HEK293 (cell line): ENCODE measurements around the gene USP21.

ENCODE experiments used
- ELK4 ChIP-seq: IDR thresholded peaks from 2 replicates; pipeline ENCODE4 v1.6.1; 2011; ENCODE audit warnings: mild to moderate bottlenecking, low read depth, low read length, borderline replicate concordance
- GLIS1 ChIP-seq: fragments of 450-650 bp; formaldehyde crosslinking; IDR thresholded peaks from 2 replicates; pipeline ENCODE4 v1.5.1; 2016; ENCODE audit warnings: missing biosample characterization, missing genetic modification characterization
- KLF7 ChIP-seq: fragments of 450-650 bp; formaldehyde crosslinking; IDR thresholded peaks from 2 replicates; pipeline ENCODE4 v1.5.1; 2016; ENCODE audit warnings: missing biosample characterization, missing genetic modification characterization, borderline replicate concordance
- KLF9 ChIP-seq: fragments of 450-650 bp; formaldehyde crosslinking; IDR thresholded peaks from 2 replicates; pipeline ENCODE4 v1.5.1; 2016; ENCODE audit warnings: missing biosample characterization, missing genetic modification characterization, low read depth
- SCRT1 ChIP-seq: fragments of 450-650 bp; formaldehyde crosslinking; IDR thresholded peaks from 2 replicates; pipeline ENCODE4 v1.5.1; 2016; ENCODE audit warnings: missing biosample characterization, missing genetic modification characterization, borderline replicate concordance
- SP3 ChIP-seq: fragments of 450-650 bp; formaldehyde crosslinking; IDR thresholded peaks from 2 replicates; pipeline ENCODE4 v1.5.1; 2016; ENCODE audit warnings: missing biosample characterization, missing genetic modification characterization
- TCF7L2 ChIP-seq: IDR thresholded peaks from 2 replicates; pipeline ENCODE4 v1.6.1; 2011; ENCODE audit warnings: low read depth, mild to moderate bottlenecking, inconsistent platforms, low read length, moderate library complexity, borderline replicate concordance
- YY2 ChIP-seq: fragments of 450-650 bp; formaldehyde crosslinking; IDR thresholded peaks from 2 replicates; pipeline ENCODE4 v1.5.1; 2016; ENCODE audit warnings: missing biosample characterization, missing genetic modification characterization
- ZBTB17 ChIP-seq: fragments of 450-650 bp; formaldehyde crosslinking; IDR thresholded peaks from 2 replicates; pipeline ENCODE4 v1.5.1; 2016; ENCODE audit warnings: missing biosample characterization, missing genetic modification characterization
- ZFHX2 ChIP-seq: fragments of 450-650 bp; formaldehyde crosslinking; conservative IDR thresholded peaks from 2 replicates; pipeline ENCODE4 v1.5.1; 2016; ENCODE audit warnings: missing biosample characterization, missing genetic modification characterization
- ZIC2 ChIP-seq: fragments of 450-650 bp; formaldehyde crosslinking; IDR thresholded peaks from 2 replicates; pipeline ENCODE4 v1.5.1; 2016; ENCODE audit warnings: missing biosample characterization, missing genetic modification characterization
- ZNF10 ChIP-seq: fragments of 450-650 bp; formaldehyde crosslinking; IDR thresholded peaks from 2 replicates; pipeline ENCODE4 v1.5.1; 2017; ENCODE audit warnings: missing biosample characterization, missing genetic modification characterization
- ZNF132 ChIP-seq: fragments of 450-650 bp; formaldehyde crosslinking; IDR thresholded peaks from 2 replicates; pipeline ENCODE4 v1.5.1; 2017; ENCODE audit warnings: missing biosample characterization, missing genetic modification characterization, borderline replicate concordance
- ZNF146 ChIP-seq: fragments of 450-650 bp; formaldehyde crosslinking; IDR thresholded peaks from 2 replicates; pipeline ENCODE4 v1.5.1; 2016; ENCODE audit warnings: missing biosample characterization, missing genetic modification characterization
- ZNF16 ChIP-seq: fragments of 450-650 bp; formaldehyde crosslinking; IDR thresholded peaks from 2 replicates; pipeline ENCODE4 v1.5.1; 2016; ENCODE audit warnings: low read depth, missing biosample characterization, missing genetic modification characterization
- ZNF302 ChIP-seq: fragments of 450-650 bp; formaldehyde crosslinking; IDR thresholded peaks from 2 replicates; pipeline ENCODE4 v1.5.1; 2016; ENCODE audit warnings: missing biosample characterization, missing genetic modification characterization, low read depth
- ZNF324 ChIP-seq: fragments of 450-650 bp; formaldehyde crosslinking; IDR thresholded peaks from 2 replicates; pipeline ENCODE4 v1.5.1; 2016; ENCODE audit warnings: missing biosample characterization, missing genetic modification characterization
- ZNF354C ChIP-seq: fragments of 450-650 bp; formaldehyde crosslinking; IDR thresholded peaks from 2 replicates; pipeline ENCODE4 v1.5.1; 2016; ENCODE audit warnings: missing biosample characterization, missing genetic modification characterization, low read depth, borderline replicate concordance
- ZNF423 ChIP-seq: fragments of 450-650 bp; formaldehyde crosslinking; IDR thresholded peaks from 2 replicates; pipeline ENCODE4 v1.5.1; 2016; ENCODE audit warnings: missing biosample characterization, missing genetic modification characterization
- ZNF426 ChIP-seq: fragments of 450-650 bp; formaldehyde crosslinking; IDR thresholded peaks from 2 replicates; pipeline ENCODE4 v1.5.1; 2017; ENCODE audit warnings: missing biosample characterization, missing genetic modification characterization, mild to moderate bottlenecking, inconsistent platforms, moderate library complexity
- ZNF530 ChIP-seq: fragments of 450-650 bp; formaldehyde crosslinking; IDR thresholded peaks from 2 replicates; pipeline ENCODE4 v1.5.1; 2016; ENCODE audit warnings: low read depth, missing biosample characterization, missing genetic modification characterization
- ZNF624 ChIP-seq: fragments of 450-650 bp; formaldehyde crosslinking; IDR thresholded peaks from 2 replicates; pipeline ENCODE4 v1.5.1; 2017; ENCODE audit warnings: missing biosample characterization, missing genetic modification characterization
- ZNF654 ChIP-seq: fragments of 450-650 bp; formaldehyde crosslinking; IDR thresholded peaks from 2 replicates; pipeline ENCODE4 v1.5.1; 2016; ENCODE audit warnings: low read depth, missing biosample characterization, missing genetic modification characterization
- ZNF660 ChIP-seq: fragments of 450-650 bp; IDR thresholded peaks from 2 replicates; pipeline ENCODE4 v1.5.1; 2018; ENCODE audit warnings: missing biosample characterization, mild to moderate bottlenecking, missing genetic modification characterization
- ZNF677 ChIP-seq: fragments of 450-650 bp; IDR thresholded peaks from 2 replicates; pipeline ENCODE4 v1.5.0; 2018; ENCODE audit warnings: missing biosample characterization, mild to moderate bottlenecking, missing genetic modification characterization, moderate library complexity
- ZNF701 ChIP-seq: fragments of 450-650 bp; formaldehyde crosslinking; IDR thresholded peaks from 2 replicates; pipeline ENCODE4 v1.5.1; 2016; ENCODE audit warnings: missing biosample characterization, missing genetic modification characterization
- ZNF747 ChIP-seq: fragments of 450-650 bp; formaldehyde crosslinking; IDR thresholded peaks from 2 replicates; pipeline ENCODE4 v1.5.1; 2016; ENCODE audit warnings: missing biosample characterization, missing genetic modification characterization
- ZNF843 ChIP-seq: fragments of 450-650 bp; formaldehyde crosslinking; IDR thresholded peaks from 2 replicates; pipeline ENCODE4 v1.5.1; 2016; ENCODE audit warnings: missing biosample characterization, missing genetic modification characterization
- TF ChIP-seq, protein P1 (sequence below): fragments of 450-650 bp; formaldehyde crosslinking; IDR thresholded peaks from 2 replicates; pipeline ENCODE4 v1.5.1; 2016; ENCODE audit warnings: missing biosample characterization, missing genetic modification characterization
- TF ChIP-seq, protein P2 (sequence below): fragments of 450-650 bp; formaldehyde crosslinking; IDR thresholded peaks from 2 replicates; pipeline ENCODE4 v1.5.1; 2016; ENCODE audit warnings: missing biosample characterization, missing genetic modification characterization
- TF ChIP-seq, protein P3 (sequence below): fragments of 450-650 bp; formaldehyde crosslinking; IDR thresholded peaks from 2 replicates; pipeline ENCODE4 v1.5.1; 2016; ENCODE audit warnings: missing biosample characterization, missing genetic modification characterization

Gene USP21

DNA sequence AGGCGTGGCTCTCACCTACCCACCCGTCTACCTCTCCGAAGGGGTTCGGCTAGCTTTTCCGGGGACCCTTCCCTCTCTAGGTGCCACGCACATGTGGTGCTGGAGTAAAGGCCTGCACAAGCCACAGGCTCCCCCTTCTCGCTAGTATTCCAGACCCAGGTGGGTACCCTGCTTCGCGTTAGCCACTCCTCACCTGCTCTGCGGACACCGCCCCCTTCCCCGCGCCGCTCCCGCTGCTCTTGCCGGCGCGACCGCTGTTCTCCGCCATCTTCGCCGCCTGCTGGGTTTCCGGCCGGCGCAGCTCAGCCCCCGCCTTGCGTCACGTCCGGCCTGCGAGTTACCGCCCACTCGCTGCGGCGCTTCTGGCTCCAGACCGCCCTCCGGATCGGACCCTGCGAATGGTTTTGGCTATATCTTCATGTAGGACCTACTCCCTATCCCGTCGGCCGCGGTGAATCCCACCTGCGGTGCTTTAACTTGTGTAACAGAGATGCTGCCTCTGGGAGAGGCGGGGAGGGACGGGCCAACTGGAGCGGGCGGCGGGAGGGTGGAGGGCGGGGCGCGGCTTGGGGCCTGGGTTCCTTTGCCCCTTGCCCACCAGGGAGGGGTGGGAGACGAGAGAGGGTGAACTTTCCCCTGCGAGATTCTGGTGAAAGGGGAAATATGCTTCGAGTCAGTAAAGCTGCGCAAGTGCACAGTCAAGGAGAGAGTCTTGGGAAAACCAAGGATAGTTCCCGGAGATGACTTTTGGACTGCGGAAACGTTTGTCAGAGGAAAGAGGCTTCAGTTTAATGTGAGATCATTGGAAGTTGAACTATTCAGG, 41.3 kb upstream of the USP21 start, which contains the start of the genes NIT1 and PFDN2 (continued):
- TF ChIP-seq, protein P1, sequence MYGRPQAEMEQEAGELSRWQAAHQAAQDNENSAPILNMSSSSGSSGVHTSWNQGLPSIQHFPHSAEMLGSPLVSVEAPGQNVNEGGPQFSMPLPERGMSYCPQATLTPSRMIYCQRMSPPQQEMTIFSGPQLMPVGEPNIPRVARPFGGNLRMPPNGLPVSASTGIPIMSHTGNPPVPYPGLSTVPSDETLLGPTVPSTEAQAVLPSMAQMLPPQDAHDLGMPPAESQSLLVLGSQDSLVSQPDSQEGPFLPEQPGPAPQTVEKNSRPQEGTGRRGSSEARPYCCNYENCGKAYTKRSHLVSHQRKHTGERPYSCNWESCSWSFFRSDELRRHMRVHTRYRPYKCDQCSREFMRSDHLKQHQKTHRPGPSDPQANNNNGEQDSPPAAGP (tag by site-specific recombination): peak; percentile 69; the same call in 1 of the 2 replicates
- TF ChIP-seq ZNF654 (tag by site-specific recombination): no peak
- TF ChIP-seq, protein P2, sequence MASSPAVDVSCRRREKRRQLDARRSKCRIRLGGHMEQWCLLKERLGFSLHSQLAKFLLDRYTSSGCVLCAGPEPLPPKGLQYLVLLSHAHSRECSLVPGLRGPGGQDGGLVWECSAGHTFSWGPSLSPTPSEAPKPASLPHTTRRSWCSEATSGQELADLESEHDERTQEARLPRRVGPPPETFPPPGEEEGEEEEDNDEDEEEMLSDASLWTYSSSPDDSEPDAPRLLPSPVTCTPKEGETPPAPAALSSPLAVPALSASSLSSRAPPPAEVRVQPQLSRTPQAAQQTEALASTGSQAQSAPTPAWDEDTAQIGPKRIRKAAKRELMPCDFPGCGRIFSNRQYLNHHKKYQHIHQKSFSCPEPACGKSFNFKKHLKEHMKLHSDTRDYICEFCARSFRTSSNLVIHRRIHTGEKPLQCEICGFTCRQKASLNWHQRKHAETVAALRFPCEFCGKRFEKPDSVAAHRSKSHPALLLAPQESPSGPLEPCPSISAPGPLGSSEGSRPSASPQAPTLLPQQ (tag by site-specific recombination): peak; percentile 66
- TF ChIP-seq ZNF324: peak; percentile 82; the same call in 1 of the 2 replicates
- TF ChIP-seq ZNF146 (tag by site-specific recombination): peak; percentile 4; the same call in 1 of the 2 replicates
- no peak for TF ChIP-seq ZNF701 (tag by site-specific recombination)
- TF ChIP-seq ZNF530 (tag by site-specific recombination): no peak
- TF ChIP-seq SP3 (tag by site-specific recombination): peak; percentile 91
- TF ChIP-seq, protein P3, sequence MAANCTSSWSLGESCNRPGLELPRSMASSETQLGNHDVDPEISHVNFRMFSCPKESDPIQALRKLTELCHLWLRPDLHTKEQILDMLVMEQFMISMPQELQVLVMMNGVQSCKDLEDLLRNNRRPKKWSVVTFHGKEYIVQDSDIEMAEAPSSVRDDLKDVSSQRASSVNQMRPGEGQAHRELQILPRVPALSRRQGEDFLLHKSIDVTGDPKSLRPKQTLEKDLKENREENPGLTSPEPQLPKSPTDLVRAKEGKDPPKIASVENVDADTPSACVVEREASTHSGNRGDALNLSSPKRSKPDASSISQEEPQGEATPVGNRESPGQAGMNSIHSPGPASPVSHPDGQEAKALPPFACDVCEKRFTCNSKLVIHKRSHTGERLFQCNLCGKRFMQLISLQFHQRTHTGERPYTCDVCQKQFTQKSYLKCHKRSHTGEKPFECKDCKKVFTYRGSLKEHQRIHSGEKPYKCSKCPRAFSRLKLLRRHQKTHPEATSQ (tag by site-specific recombination): peak; percentile 71; the same call in 1 of the 2 replicates
- TF ChIP-seq ZNF302: no peak
- peak; percentile 76 for TF ChIP-seq ZBTB17 (tag by site-specific recombination)
- 0 out of 2 replicates have a peak, but pooled peaks have one; percentile 14 for TF ChIP-seq KLF7 (tag by site-specific recombination)
- TF ChIP-seq ZNF10 (tag by site-specific recombination): peak; percentile 49; the same call in 1 of the 2 replicates
- TF ChIP-seq GLIS1 (tag by site-specific recombination): peak; percentile 70
- no peak for TF ChIP-seq ZNF354C (tag by site-specific recombination)
- TF ChIP-seq TCF7L2: no peak
- peak; percentile 65; the same call in 1 of the 2 replicates for TF ChIP-seq ZNF423 (tag by site-specific recombination)
- TF ChIP-seq ZNF843 (tag by site-specific recombination): peak; percentile 57
- TF ChIP-seq ZNF677: no peak
- no peak for TF ChIP-seq ZNF16
- peak; percentile 96 for TF ChIP-seq KLF9 (tag by site-specific recombination)
- TF ChIP-seq ZIC2 (tag by site-specific recombination): peak; percentile 93
- TF ChIP-seq ZNF624 (tag by site-specific recombination): no peak
- no peak for TF ChIP-seq ZNF426
- TF ChIP-seq ZFHX2 (tag by site-specific recombination): peak; percentile 94
- no peak for TF ChIP-seq SCRT1 (tag by site-specific recombination)
- peak; percentile 95 for TF ChIP-seq YY2
- no peak; the same call in 1 of the 2 replicates for TF ChIP-seq ELK4
- TF ChIP-seq ZNF660 (tag by site-specific recombination): peak; percentile 54
- no peak for TF ChIP-seq ZNF132 (tag by site-specific recombination)
- no peak for TF ChIP-seq ZNF747
